OCI-M2 (cell line): ENCODE data around the gene UBE2J1.

Source experiments
- DNase-seq: peaks from one replicate; lab custom pipeline; 2025; ENCODE audit not compliant: unreplicated experiment; lab: John Stamatoyannopoulos, UW

The UBE2J1 gene

DNA sequence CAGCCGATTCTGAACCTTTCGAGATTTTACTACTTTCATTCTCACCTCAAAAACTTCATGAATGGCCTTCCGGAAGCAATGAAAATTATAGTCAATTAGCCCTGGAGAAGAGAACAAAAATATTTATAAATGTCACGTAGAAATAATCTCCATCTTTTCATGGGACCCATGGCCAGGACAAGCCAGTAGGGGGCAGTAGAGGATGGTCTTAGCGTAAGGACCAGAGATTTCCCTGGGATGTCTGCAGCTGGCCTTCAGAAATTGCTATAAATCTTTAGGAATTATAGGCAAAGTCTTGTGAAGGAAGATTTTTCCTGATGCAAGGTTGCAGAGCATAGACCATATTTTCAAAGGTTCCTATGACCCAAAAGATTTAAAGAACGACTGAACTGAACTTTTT is 15.6 kb upstream of the UBE2J1 start:
- no peak for DNase-seq

DNA sequence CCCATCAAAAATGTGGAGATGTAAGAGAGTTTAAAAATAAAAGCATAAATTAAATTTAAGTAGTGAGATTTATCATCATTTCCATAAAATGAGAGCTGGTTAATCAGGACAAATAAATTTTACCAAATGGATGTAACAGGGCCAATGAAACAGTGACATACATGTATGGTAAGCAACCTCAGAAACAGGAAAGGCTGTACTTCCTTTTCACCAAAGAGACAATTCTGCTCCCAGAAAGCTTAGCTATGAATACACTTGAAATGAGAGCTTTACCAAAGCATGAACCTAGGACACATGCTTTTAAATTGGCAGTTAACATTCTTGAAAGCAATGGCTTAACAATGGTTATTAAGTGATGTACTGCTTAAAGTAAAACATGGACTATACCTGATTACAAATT is 12.1 kb upstream of the UBE2J1 start:
- no peak for DNase-seq

DNA sequence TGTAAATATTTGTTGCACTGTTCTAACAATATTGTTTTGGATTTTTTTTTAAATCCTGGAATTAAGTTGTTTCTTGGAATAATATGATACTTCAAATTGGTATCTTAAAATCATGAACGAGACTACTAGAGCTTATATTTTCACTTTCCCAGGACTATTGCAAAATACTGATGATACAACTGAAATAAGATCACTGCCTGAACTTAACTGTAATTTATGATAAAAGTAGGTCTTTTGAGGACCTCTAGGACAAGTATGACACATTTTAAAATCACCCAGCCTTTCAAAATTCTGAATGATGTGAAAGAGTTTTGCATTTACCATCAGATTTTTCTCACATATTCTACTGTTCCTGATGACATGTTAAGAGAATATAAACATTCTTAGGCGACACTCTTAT is 8.6 kb upstream of the UBE2J1 start:
- DNase-seq, result no peak

DNA sequence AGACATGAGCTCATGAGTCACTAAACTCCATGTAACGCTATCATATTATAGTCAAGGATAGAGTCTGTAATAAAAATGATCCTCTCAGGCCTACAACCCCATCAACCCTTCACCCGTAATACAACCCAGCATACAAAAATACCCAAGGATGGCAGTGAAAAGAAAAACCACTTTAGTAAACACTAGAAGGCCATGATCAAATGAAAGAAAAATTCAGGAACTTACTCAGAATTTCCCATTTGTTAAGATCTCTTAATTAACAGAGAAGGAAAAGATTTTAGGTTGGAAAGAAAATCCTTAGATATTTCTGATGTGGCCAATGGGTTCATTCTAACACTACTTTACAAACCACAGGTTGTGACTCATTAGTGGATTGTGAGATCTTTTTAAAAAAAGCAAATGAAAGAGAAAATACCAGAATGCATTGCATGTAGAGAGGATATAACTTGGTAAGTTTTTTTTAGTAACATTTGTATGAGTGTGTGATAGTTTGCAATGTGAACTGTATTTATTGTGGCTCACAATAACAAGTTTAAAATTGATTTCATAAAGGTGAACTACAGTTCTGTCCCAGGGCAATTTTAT is 8.0 kb upstream of the UBE2J1 start:
- no peak for DNase-seq

DNA sequence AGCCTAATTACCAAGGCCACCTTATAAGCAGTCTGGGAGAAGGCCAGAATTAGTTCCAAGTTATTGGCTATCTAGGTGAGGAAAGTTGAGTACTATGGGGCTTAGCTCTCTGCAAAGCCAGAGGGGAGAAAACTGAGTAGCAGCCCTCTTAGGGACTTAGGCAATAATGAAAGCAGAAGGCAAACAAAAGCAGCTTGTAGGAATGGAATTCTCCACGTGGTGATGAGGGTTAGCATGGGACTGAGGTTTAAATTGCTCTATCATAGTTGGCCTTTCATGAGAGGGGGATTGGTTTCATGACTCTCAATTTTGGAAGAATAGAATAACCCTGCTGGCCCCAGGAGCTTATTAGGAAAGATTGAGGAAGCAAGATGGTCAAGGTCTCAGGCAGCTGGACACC is 7.0 kb upstream of the UBE2J1 start:
- no peak for DNase-seq

- DNase-seq, result no peak
These were observed 4.9 kb upstream of the UBE2J1 start for GRCh38 chr6:89357390-89357789.

- no peak for DNase-seq
These were observed 4.2 kb upstream of the UBE2J1 start for GRCh38 chr6:89356642-89357170.

GRCh38 chr6:89355511-89356194 is 3.1 kb upstream of the UBE2J1 start:
- no peak for DNase-seq

DNA sequence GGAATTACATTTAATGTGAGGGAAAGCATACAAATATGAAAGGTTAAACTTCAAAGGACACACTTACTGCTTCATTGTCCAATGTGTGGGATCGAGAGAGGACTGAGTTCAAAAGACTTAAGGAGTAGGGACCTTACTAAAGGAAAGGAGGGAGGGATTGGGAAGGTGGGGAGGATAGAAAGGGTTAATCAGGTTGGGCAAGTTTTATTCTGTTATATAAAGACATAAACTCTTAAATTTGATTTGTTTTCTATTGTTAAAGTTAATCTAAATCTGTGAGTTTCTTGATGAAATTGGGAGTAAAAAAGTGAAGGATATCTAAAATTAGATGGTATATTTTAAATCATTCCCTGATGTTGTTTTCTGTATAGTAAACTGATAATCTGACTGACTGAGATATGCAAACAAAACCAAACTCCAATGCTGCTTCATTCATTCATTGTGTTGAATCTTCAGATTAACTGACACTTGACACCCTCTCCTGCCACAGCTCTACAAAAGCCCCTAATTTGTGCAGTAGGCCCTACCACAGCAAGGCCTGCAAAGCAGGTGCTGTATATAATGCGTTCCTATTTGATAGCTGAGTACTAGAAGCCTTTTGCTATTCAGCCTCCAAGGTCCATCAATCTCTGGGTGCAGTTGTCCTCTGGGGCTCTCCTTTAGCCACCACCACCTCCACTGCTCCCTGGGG is 1.3 kb upstream of the UBE2J1 start:
- no peak for DNase-seq

DNA sequence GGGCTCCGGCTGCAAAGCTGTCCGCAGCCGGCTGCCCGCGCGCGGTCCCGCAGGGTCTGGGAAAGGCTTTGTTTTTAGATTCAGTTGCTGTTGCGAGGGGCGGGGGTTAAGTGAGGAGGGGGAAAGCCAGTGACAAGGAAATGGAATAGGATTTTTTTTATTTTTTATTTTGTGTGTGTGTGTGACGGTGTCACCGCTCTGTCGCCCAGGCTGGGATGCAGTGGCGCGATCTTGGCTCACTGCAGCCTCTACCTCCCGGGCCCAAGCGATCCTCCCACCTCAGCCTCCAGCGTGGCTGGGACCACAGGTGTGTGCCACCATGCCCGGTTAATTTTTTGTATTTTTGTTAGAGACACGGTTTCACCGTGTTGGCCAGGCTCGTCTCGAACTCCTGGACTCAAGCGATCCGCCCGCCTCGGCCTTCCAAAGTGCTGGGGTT is 615 bp upstream of the UBE2J1 start:
- no peak for DNase-seq

GRCh38 chr6:89351671-89352277 is 748 bp downstream of the UBE2J1 start:
- no peak for DNase-seq

DNA sequence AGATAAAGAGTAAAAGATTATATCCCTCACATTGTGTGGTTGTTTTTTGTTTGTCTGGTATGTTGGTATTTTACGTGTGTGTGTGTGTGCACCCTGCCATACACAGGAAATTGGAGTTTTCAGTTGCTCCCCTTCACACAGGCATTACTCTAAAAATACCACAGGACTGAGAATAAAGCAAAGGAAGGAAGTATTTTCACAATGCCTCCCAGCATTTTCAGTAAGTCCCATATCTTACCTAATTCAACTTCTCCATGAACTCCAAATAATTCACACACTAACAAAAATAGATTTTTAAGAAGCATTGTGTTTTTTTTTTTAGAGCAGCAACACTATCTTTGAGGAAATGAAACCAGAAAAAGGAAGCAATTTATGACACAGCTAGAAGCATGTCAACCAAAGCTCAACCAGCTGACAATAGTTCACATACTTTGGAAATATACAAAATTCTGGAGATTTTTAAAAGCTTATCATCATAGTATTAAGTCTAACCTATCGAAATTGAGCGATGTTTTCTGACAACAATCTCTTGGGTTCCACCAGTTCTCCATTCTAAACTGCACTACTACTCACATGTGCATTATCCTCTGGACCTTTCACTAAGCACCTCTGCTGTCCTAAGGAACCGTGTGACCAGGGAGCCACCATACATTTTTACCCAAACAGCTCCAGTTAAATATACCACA is 2.1 kb downstream of the UBE2J1 start:
- DNase-seq, result no peak

- DNase-seq, result no peak
These were observed 4.2 kb downstream of the UBE2J1 start for GRCh38 chr6:89348372-89348771.

DNA sequence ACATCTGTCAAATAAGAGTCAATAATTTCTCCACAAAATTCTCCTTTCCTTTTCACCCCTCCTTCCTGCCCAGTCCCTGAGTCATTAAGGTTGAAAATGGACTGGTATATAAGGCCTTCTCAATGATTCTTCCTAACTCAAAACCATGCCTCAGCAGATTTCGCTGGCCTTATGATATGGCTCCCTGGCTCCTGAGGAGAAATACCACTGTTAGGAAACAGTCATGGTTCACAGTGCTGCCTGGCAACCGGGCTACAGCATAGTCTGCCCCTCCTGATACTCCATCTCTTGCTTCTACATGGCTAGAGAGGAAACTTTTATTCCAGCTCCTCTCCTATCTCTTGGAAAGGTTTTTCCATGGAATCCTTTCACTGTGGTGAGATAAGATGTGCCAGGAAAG is 4.7 kb downstream of the UBE2J1 start:
- DNase-seq, result no peak

DNA sequence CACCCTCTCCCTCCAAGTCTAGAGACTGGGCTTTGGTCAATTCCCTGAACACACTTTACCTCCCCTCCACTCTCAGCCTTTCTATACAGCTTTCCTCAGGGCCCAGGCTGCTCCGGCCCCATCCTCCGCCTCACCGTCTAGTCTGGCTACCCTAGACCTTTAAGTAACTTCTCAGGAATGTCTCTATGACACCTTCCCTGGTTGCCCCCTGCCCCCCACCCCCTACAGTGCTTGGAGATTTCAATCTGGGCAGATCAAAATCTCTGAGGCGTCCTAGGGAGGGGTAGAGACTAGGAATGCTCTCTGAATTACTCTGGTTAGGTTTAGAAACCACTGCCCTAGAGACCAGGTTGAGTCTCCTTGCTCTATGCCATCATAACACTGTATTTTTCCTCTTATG is 6.1 kb downstream of the UBE2J1 start:
- DNase-seq, result no peak

DNA sequence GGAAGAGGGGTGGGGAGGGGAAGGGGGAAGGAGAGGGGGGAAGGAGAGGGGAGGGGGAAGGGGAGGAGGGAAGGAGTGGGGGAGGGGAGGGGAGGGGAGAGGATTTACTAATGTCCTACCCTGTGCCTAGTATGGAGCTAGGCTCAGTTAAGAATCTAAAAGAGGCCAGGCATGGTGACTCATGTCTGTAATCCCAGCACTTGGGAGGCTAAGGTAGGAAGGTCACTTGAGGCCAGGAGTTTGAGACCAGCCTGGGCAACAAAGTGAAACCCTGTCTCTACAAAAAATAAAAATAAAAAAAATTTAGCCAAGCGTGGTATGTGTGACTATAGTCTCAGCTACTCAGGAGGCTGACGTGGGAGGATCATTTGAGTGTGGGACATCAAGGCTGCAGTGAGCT is 13.0 kb downstream of the UBE2J1 start:
- no peak for DNase-seq

DNA sequence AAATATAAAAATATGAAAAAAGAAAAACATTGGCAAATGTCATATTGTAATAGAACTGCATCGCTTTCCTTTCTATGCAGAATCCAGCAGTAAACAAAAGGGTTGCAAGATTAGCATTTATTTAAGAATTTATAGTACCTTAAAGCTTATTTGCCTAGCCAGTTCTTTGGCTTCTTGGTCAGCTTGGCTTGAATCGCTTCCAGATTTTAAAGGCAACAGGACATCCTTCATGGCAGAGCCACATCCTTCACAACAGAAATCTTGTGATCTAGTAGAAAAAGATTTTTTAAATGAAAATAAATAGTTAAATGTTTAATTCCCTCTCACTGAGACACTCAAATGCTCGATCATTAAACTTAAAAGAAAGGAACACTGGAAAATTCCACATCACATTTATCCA is 17.4 kb downstream of the UBE2J1 start:
- DNase-seq, result no peak

DNA sequence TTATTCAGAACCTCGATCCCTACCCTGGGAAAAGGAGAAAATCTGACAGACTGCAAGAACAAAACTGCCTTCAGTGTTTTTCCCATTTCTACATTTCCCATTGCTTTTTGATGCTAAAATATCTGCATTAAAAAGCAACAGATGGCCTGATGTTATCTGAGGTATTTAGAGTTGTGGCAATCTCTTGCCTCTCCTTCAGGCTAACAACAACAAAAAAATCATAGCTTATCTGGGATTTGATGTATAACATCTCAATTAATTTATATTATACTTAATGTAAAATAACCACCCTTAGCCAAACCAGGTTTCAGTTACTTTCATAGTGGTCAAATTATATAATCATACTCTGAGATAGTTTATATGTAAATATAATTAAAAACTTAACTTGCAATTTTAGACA is 21.6 kb downstream of the UBE2J1 start:
- no peak for DNase-seq

DNA sequence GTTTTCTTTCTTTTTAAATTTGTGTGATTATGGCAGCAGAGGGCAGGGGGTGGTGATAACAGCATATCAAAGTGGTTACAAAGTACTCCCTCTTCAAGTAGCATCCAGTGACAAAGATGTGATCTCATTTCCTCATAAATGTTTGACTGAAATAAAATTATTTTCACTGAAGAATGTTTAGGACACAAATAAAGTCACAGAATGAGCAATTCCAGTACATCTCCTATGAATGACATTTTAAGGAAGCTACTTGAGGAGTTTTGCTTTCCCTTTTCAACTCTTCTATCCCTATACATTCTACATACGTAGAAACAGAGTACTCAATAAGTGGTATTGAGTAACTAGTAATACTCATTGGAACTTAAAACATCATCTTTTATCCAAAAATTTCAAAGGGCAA is 23.5 kb downstream of the UBE2J1 start:
- no peak for DNase-seq

DNA sequence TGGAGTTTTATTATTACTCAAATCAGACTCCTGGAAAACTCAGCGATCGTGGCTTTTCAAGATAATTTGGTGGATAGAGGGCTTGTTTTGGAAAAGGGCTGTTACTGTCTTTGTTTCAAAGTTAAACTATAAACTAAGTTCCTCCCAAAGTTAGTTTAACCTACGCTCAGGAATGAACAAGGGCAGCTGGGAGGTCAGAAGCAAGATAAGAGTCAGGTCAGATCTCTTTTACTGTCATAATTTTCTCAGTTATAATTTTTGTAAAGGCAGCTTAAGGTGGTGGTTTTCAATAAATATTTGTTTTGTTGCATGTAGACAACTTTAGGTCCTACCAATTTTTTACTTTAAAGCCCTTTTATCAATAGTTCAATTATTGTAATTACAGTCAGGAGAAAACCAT is 28.2 kb downstream of the UBE2J1 start:
- no peak for DNase-seq

DNA sequence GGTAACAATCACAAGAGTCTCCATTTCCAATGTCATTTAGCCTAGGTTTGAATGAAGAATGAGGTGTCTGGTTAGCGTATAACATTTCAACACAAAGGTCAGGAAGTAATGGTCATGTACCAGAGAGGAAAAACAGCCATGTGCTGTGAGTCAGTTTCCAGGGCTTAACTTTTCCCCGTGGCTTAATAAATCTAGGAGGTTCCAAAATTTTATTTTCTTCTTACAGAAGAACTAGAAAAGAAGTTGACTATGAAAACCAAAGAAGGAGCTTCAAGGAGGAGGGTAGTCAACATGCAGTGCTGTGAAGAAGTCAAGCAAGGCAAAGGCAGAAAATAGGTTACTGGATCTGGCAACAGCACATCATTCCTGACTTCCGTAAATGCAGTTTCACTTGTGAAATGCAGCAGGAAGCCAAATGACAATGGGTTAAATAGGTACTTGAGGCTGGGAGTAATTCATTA is 29.0 kb downstream of the UBE2J1 start:
- no peak for DNase-seq
